ENCODE measurements around the gene AMDHD2.

DNA sequence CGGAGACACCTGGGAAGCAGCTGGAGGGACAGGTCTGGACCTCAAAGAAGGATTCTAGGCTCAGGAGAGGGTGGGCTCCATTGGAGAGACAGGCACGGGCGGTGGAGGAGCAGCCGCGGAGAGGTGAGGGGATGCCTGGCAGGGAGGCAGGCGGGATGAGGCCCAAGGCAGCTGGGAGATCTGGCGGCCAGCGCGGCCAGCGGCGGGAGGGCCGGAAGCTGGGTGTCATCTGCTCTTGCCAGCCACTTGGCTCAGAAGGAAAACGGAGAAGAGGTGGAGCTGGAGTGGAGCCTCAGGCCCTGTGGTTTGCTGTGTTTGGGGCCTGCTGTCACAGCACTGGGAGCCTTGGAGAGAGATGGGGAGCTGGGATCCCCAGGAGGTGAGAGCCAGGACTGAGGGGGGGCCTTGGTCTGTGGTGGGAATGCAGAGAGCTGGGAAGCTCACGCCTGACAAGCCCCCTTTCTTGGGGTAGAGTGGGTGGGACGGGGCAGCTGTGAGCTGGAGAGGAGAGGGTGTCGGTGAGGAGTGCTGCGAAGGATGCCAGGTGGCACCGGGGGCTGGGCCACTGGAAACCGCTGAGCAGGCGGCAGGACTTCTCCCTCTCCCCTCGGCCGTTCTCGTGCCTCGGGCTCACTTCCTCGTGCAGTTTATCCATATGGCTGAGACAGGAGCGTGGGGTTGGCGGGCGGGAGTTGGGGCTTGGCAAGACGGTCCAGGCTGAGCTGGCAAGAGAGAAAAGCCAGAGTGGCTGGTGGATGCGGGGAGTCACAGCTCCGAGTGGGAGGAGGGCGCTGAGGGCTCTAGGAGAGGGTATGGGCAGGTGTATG lies 37.2 kb upstream of the AMDHD2 start:
- TF ChIP-seq, protein P1, sequence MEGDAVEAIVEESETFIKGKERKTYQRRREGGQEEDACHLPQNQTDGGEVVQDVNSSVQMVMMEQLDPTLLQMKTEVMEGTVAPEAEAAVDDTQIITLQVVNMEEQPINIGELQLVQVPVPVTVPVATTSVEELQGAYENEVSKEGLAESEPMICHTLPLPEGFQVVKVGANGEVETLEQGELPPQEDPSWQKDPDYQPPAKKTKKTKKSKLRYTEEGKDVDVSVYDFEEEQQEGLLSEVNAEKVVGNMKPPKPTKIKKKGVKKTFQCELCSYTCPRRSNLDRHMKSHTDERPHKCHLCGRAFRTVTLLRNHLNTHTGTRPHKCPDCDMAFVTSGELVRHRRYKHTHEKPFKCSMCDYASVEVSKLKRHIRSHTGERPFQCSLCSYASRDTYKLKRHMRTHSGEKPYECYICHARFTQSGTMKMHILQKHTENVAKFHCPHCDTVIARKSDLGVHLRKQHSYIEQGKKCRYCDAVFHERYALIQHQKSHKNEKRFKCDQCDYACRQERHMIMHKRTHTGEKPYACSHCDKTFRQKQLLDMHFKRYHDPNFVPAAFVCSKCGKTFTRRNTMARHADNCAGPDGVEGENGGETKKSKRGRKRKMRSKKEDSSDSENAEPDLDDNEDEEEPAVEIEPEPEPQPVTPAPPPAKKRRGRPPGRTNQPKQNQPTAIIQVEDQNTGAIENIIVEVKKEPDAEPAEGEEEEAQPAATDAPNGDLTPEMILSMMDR (IDR thresholded peaks at IDR 0.05; ENCODE audit: low read depth, low read length, missing input control), result no peak
- TF ChIP-seq, protein P2, sequence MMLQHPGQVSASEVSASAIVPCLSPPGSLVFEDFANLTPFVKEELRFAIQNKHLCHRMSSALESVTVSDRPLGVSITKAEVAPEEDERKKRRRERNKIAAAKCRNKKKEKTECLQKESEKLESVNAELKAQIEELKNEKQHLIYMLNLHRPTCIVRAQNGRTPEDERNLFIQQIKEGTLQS (IDR thresholded peaks at IDR 0.05), result no peak
- TF ChIP-seq RAD21 (IDR thresholded peaks at IDR 0.05) (no peak), GABPA (IDR thresholded peaks at IDR 0.05 in 1 of 2, conservative IDR thresholded peaks at IDR 0.05 in 1 of 2) (no peak)

All from liver (tissue), 3 donors.